Body of pancreas (tissue), 4 donors: ENCODE data around the gene SCN9A.

ENCODE experiments used
- POLR2A ChIP-seq, 3 donors: fragments of 450-650 bp; IDR thresholded peaks; one replicate each; pipeline ENCODE4 v1.6.1; 2016; ENCODE audit warnings: antibody characterized with exemption in 3 of 3, mild to moderate bottlenecking in 2 of 3
- TF ChIP-seq, protein P1 (sequence below), 7 experiments: fragments of 450-650 bp in 4 of 7; fragments of 200-600 bp in 3 of 7; sonication (generic) in 3 of 7; IDR thresholded peaks; one replicate each; pipeline ENCODE4 v1.5.1; 2016 to 2019; ENCODE audit warnings: antibody characterized with exemption in 7 of 7

DNA sequence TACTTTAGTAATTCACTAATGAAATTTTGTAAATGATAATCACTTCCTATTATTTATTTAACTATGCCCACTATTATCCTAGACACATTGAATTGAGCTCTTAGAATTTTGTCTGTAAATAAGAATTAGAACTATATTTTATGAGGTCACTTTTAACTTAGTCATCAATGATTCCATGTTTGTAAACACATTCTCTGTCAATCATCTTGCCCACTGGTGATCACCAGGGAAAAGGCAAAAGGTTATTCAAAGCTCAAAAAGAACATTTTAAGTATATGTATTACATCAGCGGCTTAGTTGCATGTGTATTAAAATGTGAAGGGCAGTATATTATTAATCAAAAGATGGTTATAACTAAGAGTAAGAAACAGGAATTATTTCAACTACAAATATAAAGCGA, 25.2 kb downstream of the SCN9A start:
- TF ChIP-seq, protein P1, sequence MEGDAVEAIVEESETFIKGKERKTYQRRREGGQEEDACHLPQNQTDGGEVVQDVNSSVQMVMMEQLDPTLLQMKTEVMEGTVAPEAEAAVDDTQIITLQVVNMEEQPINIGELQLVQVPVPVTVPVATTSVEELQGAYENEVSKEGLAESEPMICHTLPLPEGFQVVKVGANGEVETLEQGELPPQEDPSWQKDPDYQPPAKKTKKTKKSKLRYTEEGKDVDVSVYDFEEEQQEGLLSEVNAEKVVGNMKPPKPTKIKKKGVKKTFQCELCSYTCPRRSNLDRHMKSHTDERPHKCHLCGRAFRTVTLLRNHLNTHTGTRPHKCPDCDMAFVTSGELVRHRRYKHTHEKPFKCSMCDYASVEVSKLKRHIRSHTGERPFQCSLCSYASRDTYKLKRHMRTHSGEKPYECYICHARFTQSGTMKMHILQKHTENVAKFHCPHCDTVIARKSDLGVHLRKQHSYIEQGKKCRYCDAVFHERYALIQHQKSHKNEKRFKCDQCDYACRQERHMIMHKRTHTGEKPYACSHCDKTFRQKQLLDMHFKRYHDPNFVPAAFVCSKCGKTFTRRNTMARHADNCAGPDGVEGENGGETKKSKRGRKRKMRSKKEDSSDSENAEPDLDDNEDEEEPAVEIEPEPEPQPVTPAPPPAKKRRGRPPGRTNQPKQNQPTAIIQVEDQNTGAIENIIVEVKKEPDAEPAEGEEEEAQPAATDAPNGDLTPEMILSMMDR (IDR thresholded peaks at IDR 0.05) = no peak
- TF ChIP-seq POLR2A (IDR thresholded peaks at IDR 0.05) = no peak
